Keratinocyte (primary cell): ENCODE results near the gene ANKMY1. TPM values are rescaled to one million over a fixed set of nuclear protein-coding genes. Genes with fewer than 3 reads are reported as not detected.

Experiments
- DNase-seq: peaks from one replicate; pipeline ENCODE4 v3.0.0-alpha.2; 2011; ENCODE audit warnings: low read depth, missing footprints, low spot score
- FAIRE-seq: peaks from 2 replicates; lab custom pipeline; 2011; peaks lifted over from hg19 to GRCh38; lab: Jason Lieb, UNC
- H2AFZ ChIP-seq: 2 replicates; pipeline ENCODE4 v1.6.0; 2012; ENCODE audit warnings: low read length, control low read depth, inconsistent platforms; ENCODE audit not compliant: control insufficient read depth
- H3K27ac ChIP-seq: 2 replicates; pipeline ENCODE4 v1.5.1; 2011; ENCODE audit warnings: low read length; ENCODE audit not compliant: control insufficient read depth, insufficient read depth
- H3K27me3 ChIP-seq: 3 replicates; pipeline ENCODE4 v1.6.0; 2011; ENCODE audit warnings: low read length; ENCODE audit not compliant: control insufficient read depth, insufficient read depth; ENCODE audit errors: extremely low read depth
- H3K36me3 ChIP-seq, 2 experiments: 2 replicates in 1 of 2; 3 replicates in 1 of 2; pipeline ENCODE4 v1.5.1; 2011; ENCODE audit warnings: low read length in 2 of 2, mild to moderate bottlenecking in 1 of 2; ENCODE audit not compliant: control insufficient read depth in 2 of 2, insufficient read depth in 2 of 2; ENCODE audit errors: extremely low read depth in 1 of 2
- H3K4me1 ChIP-seq: 3 replicates; pipeline ENCODE4 v1.5.1; 2011; ENCODE audit warnings: low read length; ENCODE audit not compliant: control insufficient read depth, insufficient read depth; ENCODE audit errors: extremely low read depth
- H3K4me2 ChIP-seq: 3 replicates; pipeline ENCODE4 v1.6.0; 2011; ENCODE audit warnings: low read depth, low read length; ENCODE audit not compliant: control insufficient read depth, insufficient read depth; ENCODE audit errors: extremely low read depth
- H3K4me3 ChIP-seq, 3 experiments: fragments of 200-600 bp in 1 of 3; sonication (generic) in 1 of 3; 2 replicates in 2 of 3; 3 replicates in 1 of 3; pipeline ENCODE4 v1.5.1; 2011 to 2016; ENCODE audit warnings: low read length in 3 of 3, mild to moderate bottlenecking in 3 of 3, control low read depth in 2 of 3, inconsistent platforms in 1 of 3, low read depth in 1 of 3, mixed read lengths in 1 of 3, mixed run types in 1 of 3, moderate library complexity in 1 of 3; ENCODE audit not compliant: control insufficient read depth in 2 of 3, insufficient read depth in 2 of 3; ENCODE audit errors: extremely low read depth in 1 of 3
- H3K79me2 ChIP-seq: 2 replicates; pipeline ENCODE4 v1.6.0; 2012; ENCODE audit warnings: low read length; ENCODE audit not compliant: control insufficient read depth, insufficient read depth
- H3K9ac ChIP-seq: 3 replicates; pipeline ENCODE4 v1.6.0; 2011; ENCODE audit warnings: low read length; ENCODE audit not compliant: control insufficient read depth, insufficient read depth; ENCODE audit errors: extremely low read depth
- H3K9me1 ChIP-seq: 3 replicates; pipeline ENCODE4 v1.6.0; 2011; ENCODE audit warnings: low read length; ENCODE audit not compliant: control insufficient read depth, insufficient read depth; ENCODE audit errors: extremely low read depth
- H3K9me3 ChIP-seq: 2 replicates; pipeline ENCODE4 v1.5.1; 2012; ENCODE audit warnings: low read depth, low read length; ENCODE audit not compliant: control insufficient read depth
- H4K20me1 ChIP-seq: 3 replicates; pipeline ENCODE4 v1.6.0; 2011; ENCODE audit warnings: low read length; ENCODE audit not compliant: control insufficient read depth, insufficient read depth; ENCODE audit errors: extremely low read depth
- CTCF ChIP-seq, 3 experiments: IDR thresholded peaks in 1 of 3; conservative IDR thresholded peaks in 1 of 3; optimal IDR thresholded peaks in 1 of 3; 2 replicates in 2 of 3; 3 replicates in 1 of 3; pipeline versions ENCODE3 to v1.5.1; 2011; ENCODE audit warnings: low read length in 3 of 3, mild to moderate bottlenecking in 3 of 3, moderate library complexity in 2 of 3, control low read depth in 1 of 3, inconsistent platforms in 1 of 3; ENCODE audit not compliant: insufficient read depth in 2 of 3; ENCODE audit errors: extremely low read depth in 1 of 3
- EZH2 ChIP-seq: IDR thresholded peaks from one replicate; pipeline ENCODE4 v1.6.1; 2012; ENCODE audit warnings: inconsistent platforms, mild to moderate bottlenecking, low read length, moderate library complexity
- dilution Hi-C: fragments of 300-500 bp; cut with MboI; formaldehyde crosslinking; loops from one replicate; pipeline ENCODE4 v1.7.0; 2020; ENCODE audit warnings: low sequenced_read_pairs; ENCODE audit not compliant: extremely low pct_ligation_motif_present
- polyA plus RNA-seq, 5 experiments: library from polyadenylated mRNA; depleted of rRNA in 3 of 5; stranded (reverse) in 3 of 5; stranded (forward) in 1 of 5; unstranded in 1 of 5; fragments of >200 nt; gene quantifications; 1 replicate in 1 of 5; 2 replicates in 3 of 5; 3 replicates in 1 of 5; pipeline versions ENCODE4 v1.2.1 to v1.2.3, GENCODE V29; 2011 to 2012; ENCODE audit warnings: missing spikeins in 2 of 5, low read depth in 1 of 5, low replicate concordance in 1 of 5

Gene ANKMY1
- polyA plus RNA-seq, 1 donor (not counting 4 experiments of a cell fraction or from before 2014, with no cell fraction given): 3.3 TPM

- dilution Hi-C loops: no loop called here
- Histone ChIP-seq H3K27ac (peak overlapping the region; percentile 84), H3K79me2 (peaks cover 21% of the 10 kb centered on the region), H3K9ac (peak overlapping the region; percentile 70), H3K4me3 (peak overlapping the region in 1 of 3 experiments; percentile 29), H4K20me1 (peaks cover 21% of the 10 kb centered on the region), H3K9me3 (no peaks in the 10 kb centered on the region), H3K27me3 (no peaks in the 10 kb centered on the region), H3K4me1 (peaks cover 37% of the 10 kb centered on the region), H3K9me1 (peaks cover 8% of the 10 kb centered on the region), H3K4me2 (peak overlapping the region; percentile 45), H3K36me3 (peaks cover 7 to 8% of the 10 kb centered on the region in 2 experiments), H2AFZ (no peak overlapping the region)
- DNase-seq: no peak
- peak; percentile 86 for FAIRE-seq
- TF ChIP-seq EZH2 (no peak), CTCF (optimal IDR thresholded peaks at IDR 0.05 in 1 of 3, IDR thresholded peaks at IDR 0.05 in 1 of 3, conservative IDR thresholded peaks at IDR 0.05 in 1 of 3; ENCODE audit: extremely low read depth in 1 of 3, insufficient read depth in 2 of 3, low read length in 3 of 3) (peak; percentile 61 to 70 (median 65))
Measured at GRCh38 chr2:240579771-240580614, 22.2 kb upstream of the ANKMY1 start.

- Histone ChIP-seq H3K27me3 (no peaks in the 10 kb centered on the region), H3K9me3 (no peaks in the 10 kb centered on the region), H3K4me1 (peaks cover 31% of the 10 kb centered on the region), H3K79me2 (peaks cover 14% of the 10 kb centered on the region), H3K9ac (peak overlapping the region; percentile 70), H3K4me2 (peak overlapping the region; percentile 45), H4K20me1 (peaks cover 21% of the 10 kb centered on the region), H3K4me3 (no peak overlapping the region), H3K36me3 (peaks cover 4 to 11% of the 10 kb centered on the region in 2 experiments), H3K9me1 (peaks cover 5% of the 10 kb centered on the region), H2AFZ (no peak overlapping the region), H3K27ac (peak overlapping the region; percentile 84)
- TF ChIP-seq CTCF (optimal IDR thresholded peaks at IDR 0.05 in 1 of 3, IDR thresholded peaks at IDR 0.05 in 1 of 3, conservative IDR thresholded peaks at IDR 0.05 in 1 of 3; ENCODE audit: extremely low read depth in 1 of 3, insufficient read depth in 2 of 3, low read length in 3 of 3): no peak
- DNase-seq (no peak), FAIRE-seq (no peak)
- dilution Hi-C loops: no loop called here
Measured at GRCh38 chr2:240579071-240579762, 21.4 kb upstream of the ANKMY1 start.
